A549 (cell line): ENCODE data around the gene IRGQ. TPM values are rescaled to one million over a fixed set of nuclear protein-coding genes. Genes with fewer than 3 reads are reported as not detected.

Experiments
- ATAC-seq, 2 experiments: fragments of 200-7000 bp in 1 of 2; fragments of >200 bp in 1 of 2; cut with Nextera tagmentation in 1 of 2; cut with Tn5 transposase in 1 of 2; 3 replicates each; pipeline versions ENCODE4 v1.8.0 to v1.9.1; 2018 to 2020; ENCODE audit warnings: mild to moderate bottlenecking in 1 of 2, moderate library complexity in 1 of 2
- CTCF ChIA-PET: fragments of 300-600 bp; sonication (Branson Sonifier 250); formaldehyde crosslinking; extraction: SDS; loops from one replicate; lab custom pipeline; 2021; ENCODE audit warnings: antibody characterized with exemption, inconsistent platforms; lab: Yijun Ruan, JAX
- POLR2A ChIA-PET: fragments of 350-600 bp; formaldehyde crosslinking; extraction: SDS; loops from one replicate; lab custom pipeline; 2021; ENCODE audit warnings: antibody characterized with exemption, inconsistent platforms; lab: Yijun Ruan, JAX
- DNase-seq, 2 experiments: peaks; one replicate each; pipeline versions ENCODE4 v3.0.0 to v3.0.0-alpha.2; 2011 to 2016; ENCODE audit warnings: low read depth in 1 of 2, low spot score in 1 of 2
- FAIRE-seq: peaks from 2 replicates; lab custom pipeline; 2011; peaks lifted over from hg19 to GRCh38; lab: Jason Lieb, UNC
- H3K27ac ChIP-seq, 2 experiments: fragments of >200 bp; sonication (Bioruptor Twin); formaldehyde crosslinking; 3 replicates each; pipeline ENCODE4 v1.5.1; 2016 to 2017
- H3K4me1 ChIP-seq: fragments of >200 bp; sonication (Bioruptor Twin); formaldehyde crosslinking; 3 replicates; pipeline ENCODE4 v1.6.1; 2016
- H3K4me2 ChIP-seq: fragments of >200 bp; sonication (Bioruptor Twin); formaldehyde crosslinking; 3 replicates; pipeline ENCODE4 v1.6.1; 2016
- H3K4me3 ChIP-seq: fragments of >200 bp; sonication (Bioruptor Twin); formaldehyde crosslinking; 3 replicates; pipeline ENCODE4 v1.5.1; 2016
- H3K9me3 ChIP-seq: fragments of >200 bp; sonication (Bioruptor Twin); formaldehyde crosslinking; 3 replicates; pipeline ENCODE4 v1.6.1; 2016
- CBX2 ChIP-seq: fragments of 200-600 bp; sonication (generic); IDR thresholded peaks from 2 replicates; pipeline ENCODE4 v1.6.1; 2016; ENCODE audit warnings: low read depth, mild to moderate bottlenecking, borderline replicate concordance
- CEBPB ChIP-seq, 2 experiments: fragments of >200 bp in 1 of 2; sonication (Bioruptor Twin) in 1 of 2; formaldehyde crosslinking in 1 of 2; IDR thresholded peaks; 2 replicates each; pipeline ENCODE4 v1.6.1; 2012 to 2016
- EHF ChIP-seq: fragments of 250-450 bp; sonication (Bioruptor Pico); IDR thresholded peaks from 2 replicates; pipeline ENCODE4 v1.5.0; 2020; ENCODE audit warnings: mild to moderate bottlenecking
- EP300 ChIP-seq, 2 experiments: fragments of >200 bp; sonication (Bioruptor Twin); formaldehyde crosslinking; IDR thresholded peaks; 2 replicates in 1 of 2; 3 replicates in 1 of 2; pipeline ENCODE4 v1.6.1; 2016 to 2017
- FOSL2 ChIP-seq, 2 experiments: fragments of 450-650 bp in 1 of 2; fragments of >200 bp in 1 of 2; sonication (Bioruptor Twin) in 1 of 2; formaldehyde crosslinking; IDR thresholded peaks; 2 replicates each; pipeline versions ENCODE4 v1.5.0 to v1.6.1; 2016 to 2020; ENCODE audit warnings: mild to moderate bottlenecking in 1 of 2, moderate library complexity in 1 of 2
- FOXS1 ChIP-seq: fragments of 250-450 bp; sonication (Bioruptor Pico); IDR thresholded peaks from 2 replicates; pipeline ENCODE4 v1.5.0; 2020; ENCODE audit warnings: mild to moderate bottlenecking, moderate library complexity
- HDAC2 ChIP-seq: fragments of 200-600 bp; sonication (generic); IDR thresholded peaks from 2 replicates; pipeline ENCODE4 v1.6.1; 2016
- HEYL ChIP-seq: fragments of 250-450 bp; sonication (Bioruptor Pico); IDR thresholded peaks from 2 replicates; pipeline ENCODE4 v1.8.0; 2021; ENCODE audit warnings: mild to moderate bottlenecking, moderate library complexity
- HOXB5 ChIP-seq: fragments of 250-450 bp; sonication (Bioruptor Pico); IDR thresholded peaks from 2 replicates; pipeline ENCODE4 v1.5.0; 2020; ENCODE audit warnings: mild to moderate bottlenecking, moderate library complexity
- JUNB ChIP-seq: fragments of >200 bp; sonication (Bioruptor Twin); formaldehyde crosslinking; IDR thresholded peaks from 2 replicates; pipeline ENCODE4 v1.6.1; 2016
- KDM5A ChIP-seq: fragments of 200-600 bp; sonication (generic); IDR thresholded peaks from 2 replicates; pipeline ENCODE4 v1.6.1; 2016; ENCODE audit warnings: antibody characterized with exemption, mild to moderate bottlenecking
- MAFK ChIP-seq: fragments of 450-650 bp; IDR thresholded peaks from 2 replicates; pipeline ENCODE4 v1.6.1; 2014; ENCODE audit not compliant: partially characterized antibody
- MAZ ChIP-seq: fragments of 150-350 bp; IDR thresholded peaks from 2 replicates; pipeline ENCODE4 v1.6.1; 2014; ENCODE audit warnings: antibody characterized with exemption, low read depth, low read length, borderline replicate concordance
- NPAS2 ChIP-seq: fragments of 250-450 bp; sonication (Bioruptor Pico); IDR thresholded peaks from 2 replicates; pipeline ENCODE4 v1.8.0; 2022; ENCODE audit warnings: mild to moderate bottlenecking, moderate library complexity, borderline replicate concordance
- RFX5 ChIP-seq: fragments of 450-650 bp; IDR thresholded peaks from 2 replicates; pipeline ENCODE4 v1.7.1; 2014; ENCODE audit warnings: antibody characterized with exemption, mild to moderate bottlenecking, moderate library complexity
- SMC3 ChIP-seq: fragments of >200 bp; sonication (Bioruptor Twin); formaldehyde crosslinking; IDR thresholded peaks from 3 replicates; pipeline ENCODE4 v1.6.1; 2018; ENCODE audit warnings: inconsistent platforms
- SREBF2 ChIP-seq: fragments of 450-650 bp; IDR thresholded peaks from 2 replicates; pipeline ENCODE4 v1.6.1; 2014; ENCODE audit warnings: mild to moderate bottlenecking, moderate library complexity
- TFCP2L1 ChIP-seq: fragments of 250-450 bp; sonication (Bioruptor Pico); IDR thresholded peaks from 2 replicates; pipeline ENCODE4 v1.5.0; 2021; ENCODE audit warnings: mild to moderate bottlenecking
- TP53 ChIP-seq: fragments of 250-450 bp; sonication (Bioruptor Pico); IDR thresholded peaks from 2 replicates; pipeline ENCODE4 v1.5.0; 2021; ENCODE audit warnings: mild to moderate bottlenecking, moderate library complexity
- ZC3H11A ChIP-seq: fragments of 450-650 bp; IDR thresholded peaks from 2 replicates; pipeline ENCODE4 v1.6.1; 2014; ENCODE audit warnings: antibody characterized with exemption, mild to moderate bottlenecking
- ZNF302 ChIP-seq: fragments of 250-450 bp; sonication (Bioruptor Pico); IDR thresholded peaks from 2 replicates; pipeline ENCODE4 v1.9.0; 2021; ENCODE audit warnings: inconsistent platforms, mild to moderate bottlenecking, moderate library complexity
- ZSCAN20 ChIP-seq: fragments of 250-450 bp; sonication (Bioruptor Pico); IDR thresholded peaks from 2 replicates; pipeline ENCODE4 v1.8.0; 2022; ENCODE audit warnings: mild to moderate bottlenecking, moderate library complexity
- whole genome bisulfite sequencing: methylation state at CpG from one replicate; pipeline ENCODE4 v1.1.6; 2017; ENCODE audit errors: missing lambda C conversion rate; 5-methylcytosine and 5-hydroxymethylcytosine counted together
- polyA minus RNA-seq: library from RNA; depleted of rRNA, polyadenylated mRNA; stranded (reverse); fragments of >200 nt; gene quantifications from 2 replicates; pipeline ENCODE4 v1.2.3, GENCODE V29; 2011; rRNA and poly(A)+ RNA removed
- polyA plus RNA-seq, 4 experiments: library from polyadenylated mRNA; depleted of rRNA in 3 of 4; stranded (reverse); fragments of >200 nt; fragmentation: RNase III in 1 of 4; extraction: RNeasy Plus Mini Kit Qiagen cat#74134 plus additional on column Dnase treatment in 1 of 4; gene quantifications; 2 replicates in 3 of 4; 3 replicates in 1 of 4; pipeline ENCODE4 v1.2.3, GENCODE V29; 2011 to 2017
- TF ChIP-seq, protein P1 (sequence below): fragments of >200 bp; sonication (Bioruptor Twin); formaldehyde crosslinking; IDR thresholded peaks from 2 replicates; pipeline ENCODE4 v1.6.1; 2016
- TF ChIP-seq, protein P2 (sequence below): fragments of 450-650 bp; IDR thresholded peaks from 2 replicates; pipeline ENCODE4 v1.6.1; 2014; ENCODE audit warnings: antibody characterized with exemption
- TF ChIP-seq, protein P3 (sequence below): IDR thresholded peaks from 2 replicates; pipeline ENCODE4 v1.6.1; 2012
- TF ChIP-seq, protein P4 (sequence below): IDR thresholded peaks from 2 replicates; pipeline ENCODE4 v1.6.1; 2012
- TF ChIP-seq, protein P5 (sequence below): IDR thresholded peaks from 2 replicates; pipeline ENCODE4 v1.6.1; 2012; ENCODE audit warnings: low read depth, borderline replicate concordance
- TF ChIP-seq, protein P6 (sequence below): fragments of 250-450 bp; sonication (Bioruptor Pico); IDR thresholded peaks from 2 replicates; pipeline ENCODE4 v1.5.0; 2020; ENCODE audit warnings: low read depth, mild to moderate bottlenecking, moderate library complexity
- TF ChIP-seq, protein P7 (sequence below): fragments of 200-600 bp; sonication (generic); IDR thresholded peaks from 2 replicates; pipeline ENCODE4 v1.6.1; 2016; ENCODE audit warnings: antibody characterized with exemption, mild to moderate bottlenecking, moderate library complexity

IRGQ gene, protein sequence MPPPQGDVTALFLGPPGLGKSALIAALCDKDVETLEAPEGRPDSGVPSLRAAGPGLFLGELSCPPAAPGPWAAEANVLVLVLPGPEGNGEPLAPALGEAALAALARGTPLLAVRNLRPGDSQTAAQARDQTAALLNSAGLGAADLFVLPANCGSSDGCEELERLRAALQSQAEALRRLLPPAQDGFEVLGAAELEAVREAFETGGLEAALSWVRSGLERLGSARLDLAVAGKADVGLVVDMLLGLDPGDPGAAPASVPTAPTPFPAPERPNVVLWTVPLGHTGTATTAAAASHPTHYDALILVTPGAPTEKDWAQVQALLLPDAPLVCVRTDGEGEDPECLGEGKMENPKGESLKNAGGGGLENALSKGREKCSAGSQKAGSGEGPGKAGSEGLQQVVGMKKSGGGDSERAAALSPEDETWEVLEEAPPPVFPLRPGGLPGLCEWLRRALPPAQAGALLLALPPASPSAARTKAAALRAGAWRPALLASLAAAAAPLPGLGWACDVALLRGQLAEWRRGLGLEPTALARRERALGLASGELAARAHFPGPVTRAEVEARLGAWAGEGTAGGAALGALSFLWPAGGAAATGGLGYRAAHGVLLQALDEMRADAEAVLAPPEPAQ
- polyA plus RNA-seq (2011; rRNA removed) (10.0 and 14.2 TPM in 2 replicates), polyA plus RNA-seq (2017; fragmentation: RNase III; extraction: RNeasy Plus Mini Kit Qiagen cat#74134 plus additional on column Dnase treatment) (6.3 to 6.5 TPM (median 6.4 TPM) in 3 replicates), polyA minus RNA-seq (12.8 and 12.9 TPM in 2 replicates)
- polyA plus RNA-seq (2012; cell fraction: cytosol; rRNA removed), result 5.3 and 6.6 TPM in 2 replicates
- polyA plus RNA-seq (2012; cell fraction: nucleus; rRNA removed), result 13.6 and 18.6 TPM in 2 replicates

DNA sequence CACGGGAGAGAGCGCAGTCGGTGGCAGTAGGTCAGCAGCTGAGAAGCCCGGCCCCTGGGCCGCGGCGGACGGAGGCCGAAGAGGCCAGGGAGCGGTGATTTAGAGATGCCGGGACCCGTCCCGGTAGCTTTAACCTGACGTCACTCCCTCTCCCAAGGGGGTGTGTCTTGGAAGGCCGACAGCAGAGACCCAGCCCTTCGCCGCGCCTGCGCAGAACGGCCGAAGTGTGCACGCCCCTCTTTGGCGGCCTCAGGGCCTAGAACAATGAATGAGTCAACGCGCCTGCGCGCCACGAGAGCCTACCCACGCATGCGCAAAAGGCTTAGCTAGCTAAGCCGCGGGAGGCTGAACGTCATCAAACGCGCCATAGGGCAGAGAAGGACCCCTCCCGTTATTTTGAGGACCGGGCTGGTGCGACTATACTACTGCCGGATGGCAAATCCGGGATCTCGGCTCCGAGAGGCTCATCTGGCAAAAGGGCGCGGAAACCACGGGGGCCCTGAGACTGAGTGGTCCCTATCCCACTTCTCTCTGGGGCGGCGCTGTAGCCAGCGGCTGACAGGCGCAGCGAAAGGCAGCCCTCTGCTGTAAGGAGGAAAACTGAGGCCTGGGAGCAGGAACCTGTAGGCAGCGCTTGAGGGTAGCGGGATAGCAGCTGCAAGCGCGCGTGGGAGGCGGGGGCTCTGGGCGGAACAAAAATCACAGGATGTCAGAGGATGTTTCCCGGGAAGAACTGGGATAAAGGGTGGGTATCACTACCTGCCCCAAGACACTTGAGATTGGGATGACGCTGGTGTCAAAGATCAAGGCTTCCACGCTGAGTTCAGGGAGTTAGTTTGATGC, at the start of gene IRGQ, which contains the start of gene ZNF576:
Gene IRGQ (minus strand): TSS at position 136 of the 843 bp plus-strand sequence. CDS start 796 bp downstream, outside the sequence.
Gene ZNF576 (plus strand): TSS at position 597 of the 843 bp plus-strand sequence. CDS start 514 bp downstream, outside the sequence.
- peaks cover 19% of the 10 kb centered on the region for H3K4me1 ChIP-seq
- peak within 1 kb of the TSS; percentile 86 to 88 for H3K27ac ChIP-seq
- peak within 1 kb of the TSS; percentile 66 for H3K4me3 ChIP-seq
- ATAC-seq (peak; percentile 88 to 89), DNase-seq (peak; percentile 99 to 100), FAIRE-seq (peak; percentile 99)
- no peaks in the 10 kb centered on the region for H3K9me3 ChIP-seq
- H3K4me2 ChIP-seq, result peak within 1 kb of the TSS; percentile 96
- under 1% methylated on average over 45 of the region's 60 CpGs for WGBS
- CTCF ChIA-PET, result interaction anchor here (0.7 to 4.6 kb wide), 18 partner anchors 10 to 492 kb away, joined by 3 to 51 read pairs (median 5); partner anchors contain the start of gene ZNF575
- POLR2A ChIA-PET, result interaction anchor here (0.7 to 2.5 kb wide), 8 partner anchors 9 to 92 kb away, joined by 3 to 21 read pairs (median 4); partner anchors contain the start of genes PHLDB3, PINLYP, XRCC1 and ZNF575
- TF ChIP-seq RFX5, result 0 out of 2 replicates have a peak, but pooled peaks have one; percentile 35
- no peak for TF ChIP-seq ZSCAN20 (CRISPR knock-in tag)
- TF ChIP-seq ZC3H11A, result no peak
- TF ChIP-seq EP300 (IDR thresholded peaks at IDR 0.05), result no peak
- no peak for TF ChIP-seq HEYL (CRISPR knock-in tag)
- TF ChIP-seq FOXS1 (CRISPR knock-in tag), result no peak
- TF ChIP-seq ZNF302 (CRISPR knock-in tag), result no peak
- TF ChIP-seq, protein P1, sequence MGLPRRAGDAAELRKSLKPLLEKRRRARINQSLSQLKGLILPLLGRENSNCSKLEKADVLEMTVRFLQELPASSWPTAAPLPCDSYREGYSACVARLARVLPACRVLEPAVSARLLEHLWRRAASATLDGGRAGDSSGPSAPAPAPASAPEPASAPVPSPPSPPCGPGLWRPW, result no peak
- TF ChIP-seq SMC3, result peak; percentile 39; the same call in 1 of the 3 replicates
- TF ChIP-seq CBX2, result no peak
- no peak for TF ChIP-seq TFCP2L1 (CRISPR knock-in tag)
- 0 out of 2 replicates have a peak, but pooled peaks have one; percentile 42 for TF ChIP-seq EHF (CRISPR knock-in tag)
- TF ChIP-seq MAZ, result no peak
- TF ChIP-seq NPAS2, result no peak
- TF ChIP-seq FOSL2 (IDR thresholded peaks at IDR 0.05), result no peak
- TF ChIP-seq FOSL2 (CRISPR knock-in tag; IDR thresholded peaks at IDR 0.05), result peak; percentile 61
- no peak for TF ChIP-seq MAFK
- TF ChIP-seq KDM5A, result peak; percentile 75
- TF ChIP-seq, protein P2, sequence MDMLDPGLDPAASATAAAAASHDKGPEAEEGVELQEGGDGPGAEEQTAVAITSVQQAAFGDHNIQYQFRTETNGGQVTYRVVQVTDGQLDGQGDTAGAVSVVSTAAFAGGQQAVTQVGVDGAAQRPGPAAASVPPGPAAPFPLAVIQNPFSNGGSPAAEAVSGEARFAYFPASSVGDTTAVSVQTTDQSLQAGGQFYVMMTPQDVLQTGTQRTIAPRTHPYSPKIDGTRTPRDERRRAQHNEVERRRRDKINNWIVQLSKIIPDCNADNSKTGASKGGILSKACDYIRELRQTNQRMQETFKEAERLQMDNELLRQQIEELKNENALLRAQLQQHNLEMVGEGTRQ, result no peak
- TF ChIP-seq, protein P3, sequence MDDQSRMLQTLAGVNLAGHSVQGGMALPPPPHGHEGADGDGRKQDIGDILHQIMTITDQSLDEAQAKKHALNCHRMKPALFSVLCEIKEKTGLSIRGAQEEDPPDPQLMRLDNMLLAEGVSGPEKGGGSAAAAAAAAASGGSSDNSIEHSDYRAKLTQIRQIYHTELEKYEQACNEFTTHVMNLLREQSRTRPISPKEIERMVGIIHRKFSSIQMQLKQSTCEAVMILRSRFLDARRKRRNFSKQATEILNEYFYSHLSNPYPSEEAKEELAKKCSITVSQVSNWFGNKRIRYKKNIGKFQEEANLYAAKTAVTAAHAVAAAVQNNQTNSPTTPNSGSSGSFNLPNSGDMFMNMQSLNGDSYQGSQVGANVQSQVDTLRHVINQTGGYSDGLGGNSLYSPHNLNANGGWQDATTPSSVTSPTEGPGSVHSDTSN, result no peak; the same call in 1 of the 2 replicates
- TF ChIP-seq, protein P4, sequence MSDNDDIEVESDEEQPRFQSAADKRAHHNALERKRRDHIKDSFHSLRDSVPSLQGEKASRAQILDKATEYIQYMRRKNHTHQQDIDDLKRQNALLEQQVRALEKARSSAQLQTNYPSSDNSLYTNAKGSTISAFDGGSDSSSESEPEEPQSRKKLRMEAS, result peak; percentile 54; the same call in 1 of the 2 replicates
- TF ChIP-seq TP53 (CRISPR knock-in tag), result no peak
- TF ChIP-seq SREBF2, result no peak
- no peak for TF ChIP-seq CEBPB (IDR thresholded peaks at IDR 0.05)
- TF ChIP-seq, protein P5, sequence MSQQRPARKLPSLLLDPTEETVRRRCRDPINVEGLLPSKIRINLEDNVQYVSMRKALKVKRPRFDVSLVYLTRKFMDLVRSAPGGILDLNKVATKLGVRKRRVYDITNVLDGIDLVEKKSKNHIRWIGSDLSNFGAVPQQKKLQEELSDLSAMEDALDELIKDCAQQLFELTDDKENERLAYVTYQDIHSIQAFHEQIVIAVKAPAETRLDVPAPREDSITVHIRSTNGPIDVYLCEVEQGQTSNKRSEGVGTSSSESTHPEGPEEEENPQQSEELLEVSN, result no peak
- TF ChIP-seq JUNB, result no peak
- TF ChIP-seq, protein P6, sequence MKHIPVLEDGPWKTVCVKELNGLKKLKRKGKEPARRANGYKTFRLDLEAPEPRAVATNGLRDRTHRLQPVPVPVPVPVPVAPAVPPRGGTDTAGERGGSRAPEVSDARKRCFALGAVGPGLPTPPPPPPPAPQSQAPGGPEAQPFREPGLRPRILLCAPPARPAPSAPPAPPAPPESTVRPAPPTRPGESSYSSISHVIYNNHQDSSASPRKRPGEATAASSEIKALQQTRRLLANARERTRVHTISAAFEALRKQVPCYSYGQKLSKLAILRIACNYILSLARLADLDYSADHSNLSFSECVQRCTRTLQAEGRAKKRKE, result no peak
- no peak for TF ChIP-seq HDAC2
- 0 out of 2 replicates have a peak, but pooled peaks have one; percentile 72 for TF ChIP-seq HOXB5 (CRISPR knock-in tag)
- TF ChIP-seq, protein P7, sequence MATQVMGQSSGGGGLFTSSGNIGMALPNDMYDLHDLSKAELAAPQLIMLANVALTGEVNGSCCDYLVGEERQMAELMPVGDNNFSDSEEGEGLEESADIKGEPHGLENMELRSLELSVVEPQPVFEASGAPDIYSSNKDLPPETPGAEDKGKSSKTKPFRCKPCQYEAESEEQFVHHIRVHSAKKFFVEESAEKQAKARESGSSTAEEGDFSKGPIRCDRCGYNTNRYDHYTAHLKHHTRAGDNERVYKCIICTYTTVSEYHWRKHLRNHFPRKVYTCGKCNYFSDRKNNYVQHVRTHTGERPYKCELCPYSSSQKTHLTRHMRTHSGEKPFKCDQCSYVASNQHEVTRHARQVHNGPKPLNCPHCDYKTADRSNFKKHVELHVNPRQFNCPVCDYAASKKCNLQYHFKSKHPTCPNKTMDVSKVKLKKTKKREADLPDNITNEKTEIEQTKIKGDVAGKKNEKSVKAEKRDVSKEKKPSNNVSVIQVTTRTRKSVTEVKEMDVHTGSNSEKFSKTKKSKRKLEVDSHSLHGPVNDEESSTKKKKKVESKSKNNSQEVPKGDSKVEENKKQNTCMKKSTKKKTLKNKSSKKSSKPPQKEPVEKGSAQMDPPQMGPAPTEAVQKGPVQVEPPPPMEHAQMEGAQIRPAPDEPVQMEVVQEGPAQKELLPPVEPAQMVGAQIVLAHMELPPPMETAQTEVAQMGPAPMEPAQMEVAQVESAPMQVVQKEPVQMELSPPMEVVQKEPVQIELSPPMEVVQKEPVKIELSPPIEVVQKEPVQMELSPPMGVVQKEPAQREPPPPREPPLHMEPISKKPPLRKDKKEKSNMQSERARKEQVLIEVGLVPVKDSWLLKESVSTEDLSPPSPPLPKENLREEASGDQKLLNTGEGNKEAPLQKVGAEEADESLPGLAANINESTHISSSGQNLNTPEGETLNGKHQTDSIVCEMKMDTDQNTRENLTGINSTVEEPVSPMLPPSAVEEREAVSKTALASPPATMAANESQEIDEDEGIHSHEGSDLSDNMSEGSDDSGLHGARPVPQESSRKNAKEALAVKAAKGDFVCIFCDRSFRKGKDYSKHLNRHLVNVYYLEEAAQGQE, result no peak
